GM21737 (cell line): ENCODE measurements around the gene RALB.
A peak's percentile ranks its signal among the peaks of the same experiment; 100 is the strongest.
"Not testable (repeated sequence)": the region's sequence is repeated elsewhere in the genome, so short reads cannot be mapped to it uniquely, and the experiment has no call there.

Source experiments
- ATAC-seq: cut with Tn5 transposase; IDR thresholded peaks from one replicate; pipeline ENCODE4 v1.9.1; 2021; ENCODE audit warnings: mild to moderate bottlenecking, moderate library complexity; ENCODE audit not compliant: unreplicated experiment

The RALB gene

GRCh38 chr2:120290737-120291136, 38.1 kb downstream of the RALB start:
- ATAC-seq: no peak

- ATAC-seq: no peak
Observed at GRCh38 chr2:120291401-120292311, 39.0 kb downstream of the RALB start.

- ATAC-seq: peak; percentile 9
Observed at GRCh38 chr2:120293096-120294007, 40.7 kb downstream of the RALB start.

GRCh38 chr2:120294008-120294340, 41.3 kb downstream of the RALB start:
- ATAC-seq: peak; percentile 69

GRCh38 chr2:120298173-120298835, 45.7 kb downstream of the RALB start:
- no peak for ATAC-seq

- no peak for ATAC-seq
Observed at GRCh38 chr2:120299004-120299403, 46.4 kb downstream of the RALB start.

- ATAC-seq: no peak
Observed at GRCh38 chr2:120299561-120299960, 46.9 kb downstream of the RALB start.

- ATAC-seq: no peak
Observed at GRCh38 chr2:120300385-120300784, 47.7 kb downstream of the RALB start.

GRCh38 chr2:120301284-120301683, 48.6 kb downstream of the RALB start:
- no peak for ATAC-seq

GRCh38 chr2:120302301-120302700, 49.6 kb downstream of the RALB start:
- ATAC-seq: no peak

- ATAC-seq: no peak
Observed at GRCh38 chr2:120303177-120303576, 50.5 kb downstream of the RALB start.

- ATAC-seq: no peak
Observed at GRCh38 chr2:120305296-120305695, 52.6 kb downstream of the RALB start.

GRCh38 chr2:120305937-120306490, 53.4 kb downstream of the RALB start:
- no peak for ATAC-seq

GRCh38 chr2:120307482-120307881, 54.8 kb downstream of the RALB start:
- no peak for ATAC-seq

- ATAC-seq: no peak
Observed at GRCh38 chr2:120308038-120308910, 55.6 kb downstream of the RALB start.

- no peak for ATAC-seq
Observed at GRCh38 chr2:120310136-120310535, 57.5 kb downstream of the RALB start.

GRCh38 chr2:120310841-120311240, 58.2 kb downstream of the RALB start:
- ATAC-seq: not testable (repeated sequence)

- ATAC-seq: no peak
Observed at GRCh38 chr2:120312076-120312475, 59.4 kb downstream of the RALB start.

GRCh38 chr2:120312860-120313694, 60.4 kb downstream of the RALB start:
- peak; percentile 46 for ATAC-seq
